K562 (cell line): ENCODE measurements around the gene TSPAN32. TPM values are rescaled to one million over a fixed set of nuclear protein-coding genes. Genes with fewer than 3 reads are reported as not detected.

ENCODE experiments used
- BMI1 ChIP-seq: fragments of 150-350 bp; IDR thresholded peaks from 2 replicates; pipeline ENCODE4 v1.6.1; 2014; ENCODE audit warnings: low read length
- CLOCK ChIP-seq: fragments of 250-450 bp; sonication (Bioruptor Pico); IDR thresholded peaks from 2 replicates; pipeline ENCODE4 v1.4.0; 2020; ENCODE audit warnings: mild to moderate bottlenecking, moderate library complexity, borderline replicate concordance
- GTF3C2 ChIP-seq: IDR thresholded peaks from 3 replicates; pipeline ENCODE4 v1.6.1; 2011; ENCODE audit warnings: borderline replicate concordance, mild to moderate bottlenecking, moderate library complexity; ENCODE audit not compliant: insufficient read length; ENCODE audit errors: extremely low read depth
- HLTF ChIP-seq: fragments of 450-650 bp; IDR thresholded peaks from 2 replicates; pipeline ENCODE4 v1.6.1; 2016
- MTA1 ChIP-seq: fragments of 450-650 bp; IDR thresholded peaks from 2 replicates; pipeline ENCODE4 v1.6.1; 2017; ENCODE audit warnings: borderline replicate concordance
- MYNN ChIP-seq, 2 experiments: sonication (generic); formaldehyde crosslinking in 1 of 2; IDR thresholded peaks; 2 replicates each; pipeline versions ENCODE4 v1.5.0 to v1.6.1; 2016 to 2020; ENCODE audit warnings: antibody characterized with exemption in 1 of 2, missing genetic modification reagents in 1 of 2
- NCOA1 ChIP-seq: fragments of 450-650 bp; IDR thresholded peaks from 2 replicates; pipeline ENCODE4 v1.6.1; 2016; ENCODE audit warnings: low read depth
- NFYB ChIP-seq: IDR thresholded peaks from 2 replicates; pipeline ENCODE4 v1.6.1; 2011; ENCODE audit warnings: mild to moderate bottlenecking, moderate library complexity; ENCODE audit not compliant: insufficient read length; ENCODE audit errors: extremely low read depth
- NR4A1 ChIP-seq, 2 experiments: fragments of 250-450 bp in 1 of 2; fragments of 450-650 bp in 1 of 2; sonication (Bioruptor Pico) in 1 of 2; IDR thresholded peaks; 2 replicates each; pipeline versions ENCODE4 v1.4.0 to v1.6.1; 2016 to 2020; ENCODE audit warnings: mild to moderate bottlenecking in 2 of 2, missing compliant biosample characterization in 1 of 2, missing genetic modification characterization in 1 of 2, moderate library complexity in 1 of 2
- TAF1 ChIP-seq: IDR thresholded peaks from 2 replicates; pipeline ENCODE4 v1.6.1; 2011; ENCODE audit warnings: mild to moderate bottlenecking, low read length, moderate library complexity; ENCODE audit not compliant: insufficient read depth, control insufficient read depth, severe bottlenecking; ENCODE audit errors: extremely low read depth
- TBP ChIP-seq: optimal IDR thresholded peaks from 2 replicates; pipeline ENCODE3; 2011; ENCODE audit warnings: low read depth, low read length, improper control_type of control experiment
- TFAP4 ChIP-seq: sonication (generic); formaldehyde crosslinking; IDR thresholded peaks from 2 replicates; pipeline ENCODE4 v1.8.0; 2022; ENCODE audit warnings: missing genetic modification reagents, mild to moderate bottlenecking, moderate library complexity, borderline replicate concordance
- TOE1 ChIP-seq, 2 experiments: fragments of 450-650 bp in 1 of 2; sonication (generic) in 1 of 2; formaldehyde crosslinking in 1 of 2; IDR thresholded peaks; 2 replicates each; pipeline versions ENCODE4 v1.7.1 to v1.8.0; 2016 to 2022; ENCODE audit warnings: borderline replicate concordance in 2 of 2, mild to moderate bottlenecking in 2 of 2, antibody characterized with exemption in 1 of 2, inconsistent platforms in 1 of 2, low read depth in 1 of 2, missing genetic modification reagents in 1 of 2, moderate library complexity in 1 of 2
- TSC22D4 ChIP-seq: fragments of 450-650 bp; IDR thresholded peaks from 2 replicates; pipeline ENCODE4 v1.6.1; 2016; ENCODE audit warnings: missing genetic modification characterization, missing biosample characterization, control low read depth
- USF1 ChIP-seq: sonication (generic); formaldehyde crosslinking; IDR thresholded peaks from 2 replicates; pipeline ENCODE4 v1.9.0; 2022; ENCODE audit warnings: mild to moderate bottlenecking, missing genetic modification reagents
- ZNF232 ChIP-seq: sonication (generic); formaldehyde crosslinking; IDR thresholded peaks from 2 replicates; pipeline ENCODE4 v1.8.0; 2022; ENCODE audit warnings: mild to moderate bottlenecking, missing genetic modification reagents
- polyA plus RNA-seq, 8 experiments: library from polyadenylated mRNA; depleted of rRNA in 4 of 8; stranded (reverse) in 5 of 8; unstranded in 3 of 8; fragments of >200 nt; fragmentation: Nextera tagmentation in 2 of 8; fragmentation: Illumina TruSeq in 1 of 8; extraction: Ambion mirVana in 2 of 8; extraction: Trizol in 1 of 8; gene quantifications; 2 replicates each; pipeline versions ENCODE4 v1.2.1 to v1.2.3, GENCODE V29; 2011 to 2014; ENCODE audit warnings: inconsistent platforms in 1 of 8, missing spikeins in 1 of 8
- total RNA-seq, 7 experiments: library from RNA; depleted of rRNA in 6 of 7; stranded (reverse); fragments of >200 nt in 6 of 7; fragmentation: Illumina TruSeq in 2 of 7; extraction: Trizol in 2 of 7; gene quantifications; 2 replicates each; pipeline versions ENCODE4 v1.2.1 to v1.2.3, GENCODE V29; 2011 to 2021; ENCODE audit warnings: low replicate concordance in 1 of 7

Gene TSPAN32
- total and polyA plus RNA-seq, 9 of the 15 experiments (the other 6 are each of a cell fraction or from before 2014, with no cell fraction given) = 0.21 to 7.3 (median 2.6) TPM

GRCh38 chr11:2303627-2304505 is 2.1 kb downstream of the TSPAN32 start (continued):
- TF ChIP-seq TOE1 (IDR thresholded peaks at IDR 0.05; ENCODE audit: borderline replicate concordance) = peak; percentile 51; the same call in 1 of the 2 replicates
- no peak for TF ChIP-seq TOE1 (CRISPR knock-in tag; IDR thresholded peaks at IDR 0.05; ENCODE audit: borderline replicate concordance, low read depth)
- TF ChIP-seq ZNF232 (CRISPR knock-in tag) = no peak
- no peak for TF ChIP-seq TBP
- peak; percentile 95 for TF ChIP-seq TFAP4 (CRISPR knock-in tag)
- no peak; the same call in 1 of the 2 replicates for TF ChIP-seq USF1 (CRISPR knock-in tag)
- TF ChIP-seq NR4A1 (CRISPR knock-in tag; IDR thresholded peaks at IDR 0.05) = 0 out of 2 replicates have a peak, but pooled peaks have one; percentile 88
- peak; percentile 93 for TF ChIP-seq NR4A1 (tag; IDR thresholded peaks at IDR 0.05)
- no peak for TF ChIP-seq TSC22D4 (tag)
- TF ChIP-seq BMI1 = no peak
- TF ChIP-seq TAF1 = peak; percentile 49
- TF ChIP-seq NCOA1 = peak; percentile 81; the same call in 1 of the 2 replicates
- TF ChIP-seq NFYB = no peak
- TF ChIP-seq MYNN (IDR thresholded peaks at IDR 0.05) = peak; percentile 95
- no peak for TF ChIP-seq MYNN (CRISPR knock-in tag; IDR thresholded peaks at IDR 0.05)
- peak; percentile 90 for TF ChIP-seq HLTF
- peak; percentile 67 for TF ChIP-seq MTA1
- peak; percentile 72; the same call in 1 of the 2 replicates for TF ChIP-seq CLOCK (CRISPR knock-in tag)
- no peak for TF ChIP-seq GTF3C2
